Measurements from ENCODE around the gene TP53TG3D.
A peak's percentile ranks its signal among the peaks of the same experiment; 100 is the strongest.
"Not testable (repeated sequence)": the region's sequence is repeated elsewhere in the genome, so short reads cannot be mapped to it uniquely, and the experiment has no call there.

TP53TG3D gene, protein sequence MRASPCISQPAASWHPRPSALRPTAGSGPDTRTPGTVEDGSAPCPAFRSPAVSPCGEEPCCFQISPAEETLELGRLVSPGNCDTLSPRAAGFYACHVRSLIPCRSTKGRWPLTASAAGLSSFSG

DNA sequence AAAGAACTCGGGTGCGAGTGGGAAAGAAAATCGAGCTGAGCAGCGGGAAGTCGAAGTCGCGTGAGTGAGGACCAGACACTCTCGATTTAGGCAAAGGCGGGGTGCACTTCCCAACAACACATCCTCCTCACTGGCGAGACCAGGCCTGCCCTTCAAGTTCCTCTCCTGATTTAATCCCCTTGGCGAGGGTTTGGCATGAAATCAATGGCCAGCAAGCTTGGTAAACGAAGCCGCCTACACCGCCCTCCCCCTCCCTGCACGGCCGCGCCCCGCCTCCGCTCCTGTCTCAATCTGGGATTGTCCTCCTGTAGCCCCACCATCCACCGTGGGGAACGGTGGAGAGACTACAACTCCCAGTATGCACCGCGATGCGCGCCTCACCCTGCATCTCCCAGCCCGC lies at the start of gene TP53TG3D:
TSS of gene TP53TG3D (plus strand) at position 301 of the 400 bp plus-strand sequence. CDS start at position 369, 68 bp downstream.
- not testable (repeated sequence) for DNase-seq

DNA sequence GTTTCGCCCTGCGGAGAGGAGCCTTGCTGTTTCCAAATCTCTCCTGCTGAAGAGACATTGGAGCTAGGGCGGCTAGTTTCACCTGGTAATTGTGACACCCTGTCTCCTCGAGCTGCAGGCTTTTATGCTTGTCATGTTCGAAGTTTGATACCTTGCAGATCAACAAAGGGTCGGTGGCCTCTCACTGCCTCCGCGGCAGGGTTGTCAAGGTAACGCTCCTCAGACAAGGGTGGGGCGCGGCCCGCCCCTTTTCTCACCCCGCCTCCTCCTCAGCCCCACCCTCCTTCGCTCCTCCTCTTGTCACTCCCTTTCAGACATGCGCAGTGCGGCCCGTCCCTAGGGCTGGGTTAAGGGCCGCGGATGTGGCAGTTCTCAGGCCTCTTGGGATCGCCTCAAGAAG lies 421 bp downstream of the TP53TG3D start:
- DNase-seq = peak; percentile 11

DNA sequence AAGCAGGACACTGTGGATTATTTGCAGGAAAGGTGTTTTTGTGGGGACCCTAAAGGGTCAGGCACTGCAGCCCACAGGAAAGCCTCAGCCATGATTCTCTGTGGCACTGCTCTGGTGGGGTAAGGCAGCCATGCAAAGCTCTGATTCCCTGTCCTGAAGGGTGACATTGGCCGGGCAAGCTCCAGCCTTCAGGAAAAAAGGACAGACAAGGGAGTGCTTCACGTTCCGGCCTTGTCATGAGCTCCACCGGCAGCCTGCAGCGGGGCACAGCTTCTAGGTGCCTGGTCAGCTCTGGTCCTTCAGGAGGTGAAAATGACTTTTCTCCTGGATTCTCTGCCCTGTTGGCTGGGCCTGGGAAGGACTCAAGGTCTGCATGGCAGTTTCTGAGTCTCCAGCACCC lies 8.4 kb downstream of the TP53TG3D start:
- not testable (repeated sequence) for DNase-seq

DNA sequence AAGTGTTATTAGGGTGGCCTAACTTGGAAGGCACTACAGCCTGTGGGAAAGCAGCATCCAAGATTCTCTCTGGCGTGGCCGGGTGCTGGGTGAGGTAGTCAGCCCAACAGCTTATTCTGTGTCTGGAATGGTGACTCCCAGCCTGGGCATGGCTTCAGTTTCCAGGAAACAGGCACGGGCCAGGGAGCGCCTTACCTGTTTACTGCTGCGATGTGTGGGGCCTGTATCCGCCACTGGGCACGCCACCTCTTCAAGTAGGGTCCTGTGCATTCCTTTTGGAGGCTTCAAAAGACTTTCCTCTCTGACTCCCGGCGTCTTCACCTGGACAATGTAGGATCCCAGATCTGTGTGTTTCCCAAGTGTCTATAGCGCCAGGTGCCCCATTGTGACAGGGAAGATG lies 10.5 kb downstream of the TP53TG3D start:
- DNase-seq = not testable (repeated sequence)

DNA sequence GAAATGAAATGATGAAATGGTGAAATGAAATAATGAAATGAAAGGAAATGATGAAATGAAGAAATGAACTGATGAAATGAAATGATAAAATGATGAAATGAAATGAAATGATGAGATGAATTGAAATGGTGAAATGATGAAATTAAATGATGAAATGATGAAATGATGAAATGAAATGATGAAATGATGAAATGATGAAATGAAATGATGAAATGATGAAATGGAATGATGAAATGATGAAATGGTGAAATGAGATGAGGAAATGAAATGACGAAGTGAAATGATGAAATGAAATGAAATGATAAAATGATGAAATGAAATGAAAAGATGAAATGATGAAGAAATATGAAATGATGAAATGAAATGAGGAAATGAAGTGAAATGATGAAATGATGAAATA lies 28.8 kb downstream of the TP53TG3D start:
- DNase-seq = not testable (repeated sequence)

DNA sequence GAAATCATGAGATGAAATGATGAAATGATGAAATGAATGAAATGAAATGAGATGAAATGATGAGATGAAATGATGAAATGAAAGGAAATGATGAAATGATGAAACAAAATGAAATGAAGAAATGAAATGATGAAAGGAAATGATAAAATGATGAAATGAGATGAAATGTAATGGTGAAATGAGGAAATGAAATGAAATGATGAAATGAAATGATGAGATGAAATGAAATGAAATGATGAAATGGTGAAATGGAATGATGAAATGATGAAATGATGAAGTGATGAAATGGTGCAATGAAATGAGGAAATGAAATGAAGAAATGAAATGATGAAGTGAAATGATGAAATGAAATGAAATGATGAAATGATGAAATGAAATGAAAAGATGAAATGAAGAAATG lies 29.9 kb downstream of the TP53TG3D start:
- DNase-seq = not testable (repeated sequence)

DNA sequence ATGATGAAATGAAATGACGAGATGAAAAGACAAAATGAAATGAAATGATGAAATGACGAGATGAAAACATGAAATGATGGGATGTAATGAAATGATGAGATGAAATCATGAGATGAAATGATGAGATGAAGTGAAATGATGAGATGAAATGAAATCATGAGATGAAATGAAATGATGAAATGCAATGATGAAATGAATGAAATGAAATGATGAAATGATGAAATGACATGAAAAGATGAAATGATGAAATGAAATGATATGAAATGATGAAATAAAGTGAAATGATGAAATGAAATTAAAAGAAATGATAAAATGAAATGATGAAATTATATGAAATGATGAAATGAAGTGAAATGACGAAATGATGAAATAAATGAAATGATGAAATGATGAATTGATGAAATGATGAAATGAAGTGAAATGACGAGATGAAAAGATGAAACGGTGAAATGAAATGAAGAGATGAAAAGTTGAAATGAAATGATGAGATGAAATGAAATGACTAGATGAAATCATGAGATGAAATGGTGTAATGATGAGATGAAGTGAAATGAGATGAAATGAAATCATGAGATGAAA lies 30.9 kb downstream of the TP53TG3D start:
- DNase-seq = not testable (repeated sequence)

DNA sequence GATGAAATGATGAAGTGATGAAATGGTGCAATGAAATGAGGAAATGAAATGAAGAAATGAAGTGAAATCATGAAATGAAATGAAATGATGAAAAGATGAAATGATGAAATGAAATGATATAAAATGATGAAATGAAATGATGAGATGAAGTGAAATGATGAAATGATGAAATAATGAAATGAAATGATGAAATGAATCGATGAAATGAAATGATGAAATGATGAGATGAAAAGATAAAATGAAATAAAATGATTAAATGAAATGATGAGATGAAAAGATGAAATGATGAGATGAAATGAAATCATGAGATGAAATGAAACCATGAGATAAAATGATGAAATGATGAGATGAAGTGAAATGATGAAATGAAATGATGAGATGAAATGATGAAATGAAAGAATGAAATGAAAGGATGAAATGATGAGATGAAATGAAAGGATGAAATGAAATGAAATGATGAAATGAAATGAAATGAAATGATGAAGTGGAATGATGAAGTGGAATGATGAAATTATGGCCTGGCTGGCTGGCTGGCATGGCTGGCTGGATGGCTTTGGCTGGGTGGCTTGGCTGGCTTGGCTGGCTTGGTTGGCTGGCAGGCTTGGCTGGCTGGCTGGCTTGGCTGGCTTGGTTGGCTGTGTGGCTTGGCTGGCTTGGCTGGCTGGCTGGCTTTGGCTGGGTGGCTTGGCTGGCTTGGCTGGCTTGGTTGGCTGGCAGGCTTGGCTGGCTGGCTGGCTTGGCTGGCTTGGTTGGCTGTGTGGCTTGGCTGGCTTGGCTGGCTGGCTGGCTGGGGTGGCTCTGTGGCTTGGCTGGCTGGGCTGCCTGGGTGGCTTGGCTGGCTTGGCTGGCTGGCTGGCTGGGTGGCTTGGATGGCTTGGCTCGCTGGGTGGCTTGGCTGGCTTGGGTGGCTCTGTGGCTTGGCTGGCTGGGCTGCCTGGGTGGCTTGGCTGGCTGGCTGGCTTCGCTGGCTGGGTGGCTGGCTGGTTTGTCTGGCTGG lies 32.0 kb downstream of the TP53TG3D start:
- not testable (repeated sequence) for DNase-seq

DNA sequence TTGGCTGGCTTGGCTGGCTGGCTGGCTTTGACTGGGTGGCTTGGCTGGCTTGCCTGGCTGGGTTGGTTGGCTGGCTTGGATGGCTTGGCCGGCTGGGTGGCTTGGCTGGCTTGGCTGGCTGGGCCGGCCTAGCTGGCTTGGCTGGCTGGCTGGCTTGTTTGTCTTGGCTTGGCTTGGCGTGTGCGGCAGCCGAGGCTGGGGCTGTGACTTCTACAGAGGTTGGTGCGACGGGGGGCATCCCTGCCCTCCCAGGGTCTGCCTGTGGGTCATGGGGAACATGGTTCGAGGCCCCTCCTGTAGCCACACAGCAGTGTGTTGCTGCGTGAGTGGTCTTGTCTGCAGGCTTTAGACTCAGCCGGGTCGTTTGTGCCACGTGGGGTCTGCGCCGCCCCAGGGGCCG lies 33.1 kb downstream of the TP53TG3D start:
- DNase-seq = not testable (repeated sequence)

DNA sequence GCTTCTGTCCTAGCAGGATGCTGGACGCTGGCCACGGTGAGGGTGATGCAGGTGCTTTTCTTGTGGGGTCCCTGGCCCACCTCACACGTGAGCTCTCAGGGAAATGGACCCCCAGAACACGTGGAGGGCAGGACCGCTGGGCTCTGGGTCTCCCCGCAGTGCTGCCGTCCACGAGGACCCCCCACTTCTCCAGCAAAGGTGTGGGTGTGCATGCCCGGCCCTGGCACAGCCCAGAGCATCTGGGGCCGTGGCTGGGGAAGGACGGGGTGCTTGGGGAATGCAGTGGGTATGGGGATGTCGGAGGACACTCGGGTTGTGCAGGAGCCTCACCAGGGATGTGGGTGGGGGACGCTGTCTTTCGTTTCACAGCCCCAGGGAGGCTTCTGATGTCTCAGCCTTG lies 34.7 kb downstream of the TP53TG3D start:
- not testable (repeated sequence) for DNase-seq

DNA sequence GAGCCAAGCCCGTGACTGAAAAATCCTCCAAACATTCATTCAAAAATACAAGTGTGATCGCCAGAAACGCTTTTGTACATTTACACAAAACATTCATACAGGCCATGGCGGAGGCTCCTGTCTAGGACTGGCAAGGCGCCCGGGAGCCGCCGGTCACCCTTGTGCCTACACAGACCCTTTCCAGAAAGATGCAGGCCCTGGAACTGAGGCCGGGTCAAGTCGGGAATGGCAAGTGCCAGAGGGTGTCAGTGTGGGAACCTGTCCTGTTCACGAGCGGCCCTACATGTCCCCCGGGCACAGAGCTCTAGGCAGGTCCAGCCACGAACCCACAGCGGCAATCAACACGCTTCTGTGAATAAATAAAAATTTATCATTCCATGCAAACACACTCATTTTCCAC lies 36.1 kb downstream of the TP53TG3D start:
- DNase-seq = not testable (repeated sequence)

DNA sequence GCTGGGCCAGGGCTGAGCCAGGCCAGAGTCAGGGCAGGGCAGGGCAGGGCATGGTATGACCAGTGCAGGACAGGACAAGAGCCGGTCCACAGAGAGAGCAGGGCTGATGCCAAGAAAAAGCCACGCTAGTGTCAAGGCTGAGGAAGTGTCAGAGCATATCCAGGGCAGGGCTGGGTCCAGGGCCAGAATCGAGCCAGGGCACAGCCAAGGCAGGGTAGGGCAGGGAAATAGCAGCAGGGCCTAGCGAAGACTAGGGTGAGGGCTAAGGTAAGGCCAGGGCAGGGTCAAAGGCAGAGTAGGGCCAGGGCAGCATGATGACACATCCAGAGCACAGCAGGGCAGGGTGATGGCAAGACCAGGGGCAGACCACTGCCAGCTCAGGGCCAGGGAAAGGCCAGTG lies 49.7 kb downstream of the TP53TG3D start:
- not testable (repeated sequence) for DNase-seq
